CD4-positive, alpha-beta T cell treated with Interleukin-4 for 1 hour (primary cell): ENCODE data around the gene AP2S1.
A peak's percentile ranks its signal among the peaks of the same experiment; 100 is the strongest.
"Not testable (repeated sequence)": the region's sequence is repeated elsewhere in the genome, so short reads cannot be mapped to it uniquely, and the experiment has no call there.

Experiments used
- DNase-seq, 2 donors: peaks; one replicate each; pipeline ENCODE4 v3.0.0-alpha.2; 2020 to 2022

AP2S1 gene

GRCh38 chr19:46839752-46840497 is 10.7 kb downstream of the AP2S1 start:
- DNase-seq, result no peak

DNA sequence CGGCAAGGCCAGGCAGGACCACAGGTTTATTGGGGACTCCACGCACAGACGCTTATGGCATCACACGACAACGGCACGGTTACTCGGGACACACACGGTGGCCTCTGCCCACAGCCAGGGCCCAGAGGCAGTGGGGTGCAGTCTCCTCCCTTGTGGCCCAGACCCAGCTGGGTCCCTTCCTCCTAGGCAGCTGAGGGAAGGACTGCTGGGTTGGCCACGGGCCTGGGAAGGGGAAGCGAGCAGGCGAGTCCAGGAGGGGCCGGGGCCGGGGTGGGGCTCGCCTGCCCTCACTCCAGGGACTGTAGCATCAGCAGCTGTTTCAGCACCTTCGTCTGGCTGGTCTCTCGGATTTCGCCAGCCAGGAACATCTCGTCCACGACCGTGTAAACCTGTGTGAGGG is 12.5 kb downstream of the AP2S1 start:
- no peak for DNase-seq

DNA sequence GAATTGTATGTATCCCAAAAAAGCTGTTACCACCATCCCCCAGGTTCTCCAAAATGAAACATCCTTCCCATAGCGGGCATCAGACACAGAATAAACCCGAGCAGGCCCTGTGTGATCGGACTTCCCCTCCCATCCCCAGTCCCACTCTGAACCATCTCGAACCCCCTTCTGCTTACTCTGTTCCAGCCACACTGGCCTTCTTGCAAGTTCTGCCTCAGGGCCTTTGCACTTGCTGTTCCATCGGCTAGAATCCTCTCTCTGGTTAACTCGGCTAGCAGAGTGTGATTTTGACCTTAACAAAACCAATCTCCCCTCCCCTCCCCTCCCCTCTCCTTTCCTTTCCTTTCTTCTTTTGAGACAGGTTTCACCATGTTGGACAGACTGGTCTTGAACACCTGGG is 15.7 kb downstream of the AP2S1 start:
- DNase-seq, result no peak

DNA sequence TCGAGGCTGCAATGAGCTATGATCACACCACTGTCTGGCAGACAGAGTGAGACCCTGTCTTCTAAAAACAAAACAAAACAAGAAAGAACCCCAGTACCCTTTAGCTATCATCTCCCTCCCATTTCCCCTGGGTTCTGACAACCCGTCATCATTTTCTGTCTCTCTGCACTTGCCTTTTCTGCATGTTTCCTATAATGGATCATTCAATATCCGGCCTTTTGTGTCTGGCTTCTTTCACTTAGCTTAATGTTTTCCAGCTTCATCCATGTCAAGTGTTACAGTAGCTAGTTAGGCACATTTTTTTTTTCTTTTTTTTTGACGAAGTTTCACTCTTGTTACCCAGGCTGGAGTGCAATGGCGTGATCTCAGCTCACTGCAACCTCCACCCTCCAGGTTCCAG is 16.5 kb downstream of the AP2S1 start:
- DNase-seq, result no peak

DNA sequence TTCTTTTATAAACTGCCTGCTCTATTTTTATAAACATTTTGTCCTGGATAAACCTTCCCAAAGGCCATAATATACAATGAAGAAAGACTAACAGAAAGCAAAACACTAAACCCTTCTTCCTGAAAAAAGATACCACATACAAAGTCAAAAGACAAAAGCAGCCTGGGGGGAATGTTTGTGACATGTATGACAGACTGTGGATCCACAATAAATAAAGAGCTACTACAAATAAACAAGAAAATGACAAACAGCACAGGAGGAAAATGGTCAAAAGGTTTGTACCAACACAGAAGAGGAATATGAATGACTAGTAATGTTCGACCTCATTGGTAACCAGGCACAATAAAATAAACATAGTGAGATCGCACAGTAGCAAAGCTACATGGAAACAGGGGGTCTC is 19.8 kb downstream of the AP2S1 start:
- DNase-seq, result no peak

DNA sequence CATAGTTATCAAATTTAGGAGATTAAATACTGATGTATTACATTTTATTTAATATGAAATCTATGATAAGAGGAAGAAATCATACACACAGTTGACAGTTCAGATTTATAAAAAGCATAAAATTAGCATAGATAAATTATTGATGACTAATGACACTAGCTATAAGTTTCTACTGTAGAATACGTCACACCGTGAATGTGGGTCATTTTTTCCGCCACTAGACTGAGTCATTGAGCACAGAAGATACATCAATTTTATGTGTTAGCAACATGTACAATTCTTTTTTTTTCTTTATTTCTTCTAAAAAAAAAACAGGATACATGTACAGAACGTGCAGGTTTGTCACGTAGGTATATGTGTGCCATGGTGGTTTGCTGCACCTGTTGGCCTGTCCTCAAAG is 22.2 kb downstream of the AP2S1 start:
- no peak for DNase-seq

DNA sequence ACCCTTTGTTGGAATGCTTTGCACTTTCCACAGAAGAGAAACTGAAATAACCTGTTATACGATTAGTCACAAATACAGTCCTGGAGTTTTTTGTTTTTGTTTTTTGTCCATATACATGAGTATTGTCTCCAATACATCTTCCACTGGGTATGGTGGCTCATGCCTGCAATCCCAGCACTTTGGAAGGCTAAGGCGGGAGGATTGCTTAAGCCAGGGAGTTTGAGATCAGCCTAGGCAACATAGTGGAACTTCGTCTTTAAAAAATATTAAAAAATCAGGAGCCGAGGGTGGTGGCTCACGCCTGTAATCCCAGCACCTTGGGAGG is 25.0 kb downstream of the AP2S1 start:
- no peak for DNase-seq

DNA sequence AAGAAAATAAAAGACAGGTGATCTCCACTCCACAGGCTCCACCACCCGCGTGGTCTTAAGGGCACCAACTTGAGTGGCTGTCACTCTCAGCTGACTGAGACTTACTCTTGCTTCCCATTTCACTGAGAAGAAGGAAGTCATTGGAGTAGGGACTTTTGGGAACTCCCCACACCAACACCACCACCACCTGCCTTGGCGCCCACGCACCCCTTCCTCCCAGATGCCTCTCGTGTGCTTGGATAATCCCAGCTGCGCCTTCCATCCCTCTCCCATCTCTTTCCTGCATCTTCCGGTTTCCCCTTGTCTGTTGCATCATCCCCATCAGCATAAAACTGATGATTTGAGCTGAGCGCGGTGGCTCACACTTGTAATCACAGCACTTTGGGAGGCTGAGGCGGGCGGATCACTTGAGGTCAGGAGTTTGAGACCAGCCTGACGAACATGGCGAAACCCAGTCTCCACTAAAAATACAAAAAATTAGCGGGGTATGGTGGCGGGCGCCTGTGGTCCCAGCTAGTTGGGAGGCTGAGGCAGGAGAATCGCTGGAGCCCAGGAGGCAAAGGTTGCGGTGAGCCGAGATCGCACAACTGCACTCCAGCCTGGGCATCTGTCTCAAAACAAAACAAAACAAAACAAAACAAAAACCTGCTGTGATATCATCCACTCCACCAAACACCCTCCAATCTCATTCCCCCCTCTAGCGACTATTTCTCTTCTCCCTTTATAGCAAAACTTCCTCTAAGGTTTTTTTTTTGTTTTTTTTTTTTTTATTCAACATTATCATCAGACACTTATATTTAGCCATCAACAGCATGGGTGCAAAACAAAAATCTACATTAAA is 25.5 kb downstream of the AP2S1 start:
- DNase-seq, result peak; percentile 38 to 41

DNA sequence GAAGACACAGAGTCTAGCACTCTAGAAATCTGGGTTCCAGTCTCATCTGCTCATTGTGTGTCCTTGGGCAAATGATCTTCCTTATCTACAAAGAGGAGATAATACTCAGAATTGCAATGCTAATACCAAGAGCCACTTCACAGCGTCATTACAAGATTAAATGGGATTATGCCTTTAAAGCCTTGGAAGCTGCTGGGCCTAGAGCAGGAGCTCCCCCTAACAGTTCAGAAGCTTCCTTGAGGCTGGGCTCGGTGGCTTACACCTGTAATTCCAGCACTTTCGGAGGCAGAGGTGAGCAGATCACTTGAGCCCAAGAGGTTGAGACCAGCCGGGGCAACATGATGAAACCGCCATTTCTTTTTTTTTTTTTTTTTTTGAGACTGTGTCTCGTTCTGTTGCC is 27.6 kb downstream of the AP2S1 start:
- DNase-seq, result no peak

DNA sequence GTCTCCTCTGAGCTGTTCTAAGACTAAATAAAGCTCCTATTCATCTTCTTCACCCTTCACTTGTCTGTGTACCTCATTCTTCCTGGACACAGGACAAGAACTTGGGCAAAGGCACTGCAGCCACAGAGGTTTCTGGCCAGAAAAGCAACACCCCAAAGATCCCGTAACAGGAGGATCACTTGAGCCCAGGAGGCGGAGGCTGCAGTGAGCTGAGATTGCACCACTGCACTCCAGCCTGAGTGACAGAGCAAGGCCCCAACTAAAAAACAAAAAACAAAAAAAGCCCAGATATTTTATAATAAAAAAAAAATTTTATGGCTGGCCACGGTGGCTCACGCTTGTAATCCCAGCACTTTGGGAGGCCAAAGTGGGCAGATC is 28.2 kb downstream of the AP2S1 start:
- DNase-seq, result not testable (repeated sequence)

GRCh38 chr19:46821512-46822409 is 28.9 kb downstream of the AP2S1 start:
- DNase-seq, result peak; percentile 66 to 69

GRCh38 chr19:46818812-46819211 is 31.8 kb downstream of the AP2S1 start:
- DNase-seq, result peak in 1 of 2 donors; percentile 8

DNA sequence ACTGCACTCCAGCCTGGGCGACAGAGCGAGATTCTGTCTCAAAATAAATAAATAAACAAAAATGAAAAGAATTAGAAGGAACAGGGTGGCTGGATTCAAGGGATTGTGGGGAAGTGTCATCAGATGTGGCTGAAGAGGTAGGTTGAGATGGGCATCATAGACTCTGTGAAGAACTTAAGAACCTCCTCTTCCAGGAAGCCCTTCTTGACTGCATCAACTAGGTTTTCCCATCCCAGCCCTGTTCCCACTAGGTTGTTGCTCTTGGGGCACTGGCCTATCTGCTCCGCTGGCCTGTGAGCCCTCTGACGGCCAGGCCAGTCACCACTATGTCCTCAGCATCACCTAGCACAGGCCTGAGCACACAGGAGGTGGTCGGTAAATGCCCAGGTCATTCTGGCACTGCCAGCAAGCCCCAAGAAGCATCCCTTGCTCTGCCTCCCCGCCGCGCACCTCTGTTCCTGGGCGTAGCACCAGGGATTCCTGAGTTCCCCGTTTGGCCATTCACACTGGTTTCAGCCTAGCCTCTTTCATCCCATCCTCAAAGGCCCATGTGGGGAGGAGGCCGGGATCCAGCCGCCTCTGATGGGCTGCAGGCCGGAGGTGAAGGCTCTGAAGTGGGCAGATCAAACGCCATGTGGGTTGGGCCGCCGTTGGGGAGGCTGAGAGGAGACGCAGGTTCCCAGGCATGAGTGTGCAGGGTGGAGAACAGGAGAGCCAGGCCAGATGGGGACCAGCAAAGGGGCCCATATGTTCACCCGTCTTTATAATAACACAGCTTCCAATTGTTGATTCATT is 34.6 kb downstream of the AP2S1 start:
- DNase-seq, result no peak

- DNase-seq, result no peak
These were observed 36.7 kb downstream of the AP2S1 start for GRCh38 chr19:46813839-46814358.

GRCh38 chr19:46812977-46813838 is 37.4 kb downstream of the AP2S1 start:
- DNase-seq, result no peak

DNA sequence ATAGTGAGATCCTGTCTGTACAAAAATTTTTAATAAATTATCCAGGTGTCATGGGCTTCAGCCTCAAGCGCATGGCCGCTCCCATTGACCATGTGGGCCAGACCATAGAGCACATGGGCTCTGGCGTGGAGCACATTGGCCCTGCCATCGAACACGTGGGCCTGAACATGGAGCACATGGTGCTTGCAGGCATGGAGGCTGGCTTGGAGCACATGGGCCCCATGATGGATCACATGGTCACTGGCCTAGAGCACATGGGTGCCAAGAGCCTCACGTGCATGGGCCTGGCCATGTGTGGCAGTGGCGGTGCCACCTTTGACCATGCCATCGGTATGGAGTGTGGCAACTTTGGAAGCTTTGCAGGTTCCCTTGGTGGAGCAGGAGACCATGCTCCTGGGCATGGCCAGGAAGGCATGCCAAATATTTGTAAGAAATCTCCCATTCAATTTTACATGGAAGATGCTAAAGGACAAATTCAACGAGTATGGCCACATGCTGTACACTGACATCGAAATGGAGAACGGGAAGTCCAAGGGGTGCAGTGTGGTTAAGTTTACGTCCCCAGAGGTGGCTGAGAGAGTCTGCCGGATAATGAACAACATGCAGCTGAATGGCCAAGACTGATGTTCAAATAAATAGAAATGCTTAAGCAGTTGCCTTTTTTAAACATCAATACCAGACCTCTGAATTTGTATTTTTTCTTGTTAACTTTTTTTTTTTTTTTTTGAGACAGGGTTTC is 40.9 kb downstream of the AP2S1 start:
- no peak for DNase-seq

GRCh38 chr19:46806656-46807055 is 44.0 kb downstream of the AP2S1 start:
- no peak for DNase-seq

- DNase-seq, result not testable (repeated sequence)
These were observed 46.2 kb downstream of the AP2S1 start for GRCh38 chr19:46804432-46804831.

DNA sequence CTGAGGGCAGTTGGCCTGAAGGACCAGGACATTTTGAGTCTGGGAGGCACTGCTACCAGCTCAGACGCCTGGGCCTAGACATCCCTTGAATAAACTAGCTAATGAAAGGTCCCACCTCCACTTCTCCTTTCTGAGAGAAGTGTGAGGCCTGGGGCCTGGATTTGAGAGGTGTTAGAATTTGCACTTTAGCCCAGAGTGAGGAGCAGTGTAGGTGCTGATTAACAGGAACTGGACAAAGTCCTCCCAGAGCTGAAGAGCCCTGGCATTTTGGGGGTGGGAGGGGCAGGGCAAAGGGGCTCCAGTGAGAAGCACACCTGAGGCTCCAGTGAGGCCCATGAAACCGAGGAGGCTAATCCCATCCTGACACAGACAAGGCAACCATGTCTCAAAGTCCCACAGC is 47.1 kb downstream of the AP2S1 start:
- no peak for DNase-seq

DNA sequence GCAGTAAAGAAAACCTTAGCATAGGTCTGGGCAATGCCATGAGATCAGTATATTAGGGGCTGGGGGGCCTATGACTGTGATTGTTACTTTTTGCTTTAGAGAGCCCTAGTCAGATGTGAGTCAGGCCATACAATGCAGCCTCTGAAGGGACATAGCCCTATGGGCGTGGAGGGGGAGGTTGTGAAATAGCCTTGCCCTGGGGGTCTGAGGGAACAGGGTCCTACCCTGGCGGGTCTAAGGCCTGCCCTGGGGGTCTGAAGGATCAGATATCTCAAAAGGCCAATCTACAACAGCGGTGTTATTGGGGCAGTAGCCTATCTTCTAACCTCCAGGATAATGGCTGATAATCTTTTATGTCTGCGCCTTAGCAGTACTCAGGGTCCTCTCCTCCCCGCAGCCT is 48.5 kb downstream of the AP2S1 start:
- DNase-seq, result no peak

- DNase-seq, result no peak
These were observed 51.9 kb downstream of the AP2S1 start for GRCh38 chr19:46798713-46799112.
